Endothelial cell of umbilical vein (primary cell): ENCODE measurements around the gene SLC22A24. TPM values are rescaled to one million over a fixed set of nuclear protein-coding genes. Genes with fewer than 3 reads are reported as not detected.

Experiments used
- BruUV-seq: library from RNA; stranded (reverse); fragments of 400-500 nt; replicated peaks from 2 replicates; lab custom pipeline; 2021; lab: Mats Ljungman, UMichigan
- CTCF ChIA-PET: fragments of 300-600, 350-600 bp; sonication (Branson Sonifier 250); formaldehyde crosslinking; loops from one replicate; lab custom pipeline; 2021; ENCODE audit warnings: antibody characterized with exemption, inconsistent platforms; lab: Charles Lee
- POLR2A ChIA-PET: fragments of 300-600, 350-600 bp; sonication (Branson Sonifier 250); formaldehyde crosslinking; loops from one replicate; lab custom pipeline; 2021; ENCODE audit warnings: antibody characterized with exemption, inconsistent platforms; lab: Charles Lee
- DNase-seq: peaks from one replicate; pipeline ENCODE4 v3.0.0-alpha.2; 2011; ENCODE audit warnings: low read depth, low spot score
- FAIRE-seq: peaks from 2 replicates; lab custom pipeline; 2011; peaks lifted over from hg19 to GRCh38; lab: Jason Lieb, UNC
- H2AFZ ChIP-seq: 2 replicates; pipeline ENCODE4 v1.6.0; 2012; ENCODE audit warnings: low read depth, low read length, control low read depth, inconsistent platforms
- H3K27ac ChIP-seq: 2 replicates; pipeline ENCODE4 v1.5.1; 2011; ENCODE audit warnings: low read depth, mild to moderate bottlenecking, control low read depth, low read length, moderate library complexity; ENCODE audit not compliant: insufficient read depth
- H3K27me3 ChIP-seq, 2 experiments: 2 replicates each; pipeline versions ENCODE4 v1.6.0 to v1.6.1; 2011; ENCODE audit warnings: low read length in 2 of 2, mixed read lengths in 1 of 2; ENCODE audit not compliant: control insufficient read depth in 2 of 2, insufficient read depth in 2 of 2
- H3K36me3 ChIP-seq, 2 experiments: 2 replicates in 1 of 2; 3 replicates in 1 of 2; pipeline ENCODE4 v1.5.1; 2011; ENCODE audit warnings: low read length in 2 of 2, mild to moderate bottlenecking in 1 of 2, moderate library complexity in 1 of 2; ENCODE audit not compliant: control insufficient read depth in 2 of 2, insufficient read depth in 2 of 2; ENCODE audit errors: extremely low read depth in 1 of 2
- H3K4me1 ChIP-seq: 3 replicates; pipeline ENCODE4 v1.5.1; 2011; ENCODE audit warnings: mild to moderate bottlenecking, low read length; ENCODE audit not compliant: control insufficient read depth, insufficient read depth; ENCODE audit errors: extremely low read depth
- H3K4me2 ChIP-seq: 2 replicates; pipeline ENCODE4 v1.6.1; 2011; ENCODE audit warnings: low read length, control low read depth, mixed read lengths; ENCODE audit not compliant: insufficient read depth
- H3K4me3 ChIP-seq, 3 experiments: fragments of 200-600 bp in 1 of 3; sonication (generic), shearing (Covaris generic) in 1 of 3; replicated peaks in 1 of 3; 2 replicates each; pipeline ENCODE4 v1.5.1; 2011 to 2016; ENCODE audit warnings: control low read depth in 3 of 3, low read length in 3 of 3, mild to moderate bottlenecking in 2 of 3, inconsistent platforms in 1 of 3, low read depth in 1 of 3, moderate library complexity in 1 of 3; ENCODE audit not compliant: insufficient read depth in 1 of 3
- H3K79me2 ChIP-seq: 2 replicates; pipeline ENCODE4 v1.6.0; 2012; ENCODE audit warnings: low read length, inconsistent platforms; ENCODE audit not compliant: control insufficient read depth, insufficient read depth
- H3K9ac ChIP-seq: replicated peaks from 2 replicates; pipeline ENCODE3; 2011; ENCODE audit warnings: low read length, control low read depth; ENCODE audit not compliant: insufficient read depth; ENCODE audit errors: extremely low read depth
- H3K9me1 ChIP-seq: replicated peaks from 3 replicates; pipeline ENCODE4 v1.6.0; 2011; ENCODE audit warnings: mild to moderate bottlenecking, low read length; ENCODE audit not compliant: control insufficient read depth, insufficient read depth; ENCODE audit errors: extremely low read depth
- H3K9me3 ChIP-seq: replicated peaks from 2 replicates; pipeline ENCODE4 v1.5.1; 2012; ENCODE audit warnings: low read length, inconsistent platforms; ENCODE audit not compliant: control insufficient read depth, insufficient read depth
- H4K20me1 ChIP-seq: replicated peaks from 2 replicates; pipeline ENCODE3; 2011; ENCODE audit warnings: mild to moderate bottlenecking, low read length; ENCODE audit not compliant: control insufficient read depth, insufficient read depth; ENCODE audit errors: extremely low read depth
- GATA2 ChIP-seq: IDR thresholded peaks from 2 replicates; pipeline ENCODE4 v1.7.0; 2011; ENCODE audit warnings: low read depth, mild to moderate bottlenecking, moderate library complexity, mixed read lengths, low read length; ENCODE audit not compliant: insufficient read length, insufficient read depth
- MYC ChIP-seq: IDR thresholded peaks from one replicate; pipeline ENCODE4 v1.6.1; 2011; ENCODE audit warnings: mild to moderate bottlenecking, low read depth, low read length
- POLR2A ChIP-seq: IDR thresholded peaks from 2 replicates; pipeline ENCODE4 v1.6.1; 2012; ENCODE audit warnings: low read depth, mild to moderate bottlenecking, control low read depth, low read length
- dilution Hi-C: fragments of 300-500 bp; cut with MboI; formaldehyde crosslinking; loops from one replicate; pipeline ENCODE4 v1.15.0; 2019; ENCODE audit warnings: low sequenced_read_pairs; ENCODE audit not compliant: extremely low pct_ligation_motif_present
- intact Hi-C: fragments of 100-400 bp; cut with micrococcal nuclease; formaldehyde crosslinking; loops from one replicate; pipeline ENCODE4 v1.10.0; 2022
- polyA plus RNA-seq, 4 experiments: library from polyadenylated mRNA; depleted of rRNA in 3 of 4; stranded (reverse) in 3 of 4; unstranded in 1 of 4; fragments of >200 nt; gene quantifications; 2 replicates each; pipeline versions ENCODE4 v1.2.1 to v1.2.3, GENCODE V29; 2011 to 2012; ENCODE audit warnings: missing spikeins in 1 of 4
- total RNA-seq: library from RNA; stranded (reverse); gene quantifications from 2 replicates; pipeline ENCODE4 v1.2.3, GENCODE V29; 2021
- TF ChIP-seq, protein P1 (sequence below), 2 donors: IDR thresholded peaks; 1 replicate in 1 of 2; 2 replicates in 1 of 2; pipeline ENCODE4 v1.5.1; 2011; ENCODE audit warnings: low read length in 2 of 2, mild to moderate bottlenecking in 2 of 2, moderate library complexity in 2 of 2, control low read depth in 1 of 2, inconsistent platforms in 1 of 2, low read depth in 1 of 2; ENCODE audit not compliant: insufficient read depth in 1 of 2; ENCODE audit errors: extremely low read depth in 1 of 2

Gene SLC22A24
- total and polyA plus RNA-seq, 2 donors (not counting 3 experiments of a cell fraction or from before 2014, with no cell fraction given) = not detected

- H3K27ac ChIP-seq = no peak overlapping the region
- CTCF ChIA-PET = interaction anchor here (1.3 to 4.5 kb wide), 3 partner anchors 9 to 128 kb away, joined by 4 to 56 read pairs (median 7); no protein-coding TSS in a partner anchor
- H3K79me2 ChIP-seq = no peaks in the 10 kb centered on the region
- no peaks in the 10 kb centered on the region for H3K4me1 ChIP-seq
- no peak for FAIRE-seq
- no peak overlapping the region for H3K9ac ChIP-seq
- H2AFZ ChIP-seq = no peak overlapping the region
- no peak overlapping the region for H3K4me2 ChIP-seq
- H3K4me3 ChIP-seq = no peak overlapping the region
- H3K9me1 ChIP-seq = no peaks in the 10 kb centered on the region
- no TSS peak for BruUV-seq
- POLR2A ChIA-PET = no interaction called here
- no peaks in the 10 kb centered on the region for H4K20me1 ChIP-seq
- H3K9me3 ChIP-seq = no peaks in the 10 kb centered on the region
- dilution Hi-C loops (no loop called here), intact Hi-C loops (no loop called here)
- H3K27me3 ChIP-seq = peaks cover 9 to 11% of the 10 kb centered on the region in 2 experiments
- no peak for DNase-seq
- TF ChIP-seq POLR2A (no peak), GATA2 (no peak), MYC (no peak)
- TF ChIP-seq, protein P1, sequence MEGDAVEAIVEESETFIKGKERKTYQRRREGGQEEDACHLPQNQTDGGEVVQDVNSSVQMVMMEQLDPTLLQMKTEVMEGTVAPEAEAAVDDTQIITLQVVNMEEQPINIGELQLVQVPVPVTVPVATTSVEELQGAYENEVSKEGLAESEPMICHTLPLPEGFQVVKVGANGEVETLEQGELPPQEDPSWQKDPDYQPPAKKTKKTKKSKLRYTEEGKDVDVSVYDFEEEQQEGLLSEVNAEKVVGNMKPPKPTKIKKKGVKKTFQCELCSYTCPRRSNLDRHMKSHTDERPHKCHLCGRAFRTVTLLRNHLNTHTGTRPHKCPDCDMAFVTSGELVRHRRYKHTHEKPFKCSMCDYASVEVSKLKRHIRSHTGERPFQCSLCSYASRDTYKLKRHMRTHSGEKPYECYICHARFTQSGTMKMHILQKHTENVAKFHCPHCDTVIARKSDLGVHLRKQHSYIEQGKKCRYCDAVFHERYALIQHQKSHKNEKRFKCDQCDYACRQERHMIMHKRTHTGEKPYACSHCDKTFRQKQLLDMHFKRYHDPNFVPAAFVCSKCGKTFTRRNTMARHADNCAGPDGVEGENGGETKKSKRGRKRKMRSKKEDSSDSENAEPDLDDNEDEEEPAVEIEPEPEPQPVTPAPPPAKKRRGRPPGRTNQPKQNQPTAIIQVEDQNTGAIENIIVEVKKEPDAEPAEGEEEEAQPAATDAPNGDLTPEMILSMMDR (IDR thresholded peaks at IDR 0.05; ENCODE audit: extremely low read depth in 1 of 2, insufficient read depth in 1 of 2, low read depth in 1 of 2, low read length in 2 of 2) = no peak
- H3K36me3 ChIP-seq = no peaks in the 10 kb centered on the region
Observed at GRCh38 chr11:63032457-63032856, 111.6 kb downstream of the SLC22A24 start.

Other genes with a start within 250 kb of the SLC22A24 start
- gene CHRM1, start 222.9 kb downstream of the SLC22A24 start, total RNA-seq = not detected in 2 replicates
- gene CHRM1, start 222.9 kb downstream of the SLC22A24 start, polyA plus RNA-seq = not detected in 2 replicates
- gene SLC22A6, start 159.3 kb downstream of the SLC22A24 start, total RNA-seq = not detected in 2 replicates
- gene SLC22A6, start 159.3 kb downstream of the SLC22A24 start, polyA plus RNA-seq = not detected in 2 replicates
- gene SLC22A8, start 128.4 kb downstream of the SLC22A24 start, total RNA-seq = not detected in 2 replicates
- not detected in 2 replicates for gene SLC22A8, start 128.4 kb downstream of the SLC22A24 start, polyA plus RNA-seq
- gene SLC22A25, start 99.4 kb upstream of the SLC22A24 start, total RNA-seq = not detected in 2 replicates
- gene SLC22A25, start 99.4 kb upstream of the SLC22A24 start, polyA plus RNA-seq = not detected in 2 replicates
- not detected in 2 replicates for gene SLC22A9, start 225.6 kb upstream of the SLC22A24 start, total RNA-seq
- not detected in 2 replicates for gene SLC22A9, start 225.6 kb upstream of the SLC22A24 start, polyA plus RNA-seq